Stimulated activated CD8-positive, alpha-beta memory T cell treated with anti-CD3 and anti-CD28 coated beads, Interleukin-7, amount 100 ng/mL, for 48 hours (primary cell): ENCODE results near the gene ATP2A1.

Experiments used
- DNase-seq, 2 donors: peaks; one replicate each; pipeline ENCODE4 v3.0.0-alpha.2; 2020; ENCODE audit warnings: low read depth in 1 of 2; ENCODE audit errors: extremely low read depth in 1 of 2

ATP2A1 gene

DNA sequence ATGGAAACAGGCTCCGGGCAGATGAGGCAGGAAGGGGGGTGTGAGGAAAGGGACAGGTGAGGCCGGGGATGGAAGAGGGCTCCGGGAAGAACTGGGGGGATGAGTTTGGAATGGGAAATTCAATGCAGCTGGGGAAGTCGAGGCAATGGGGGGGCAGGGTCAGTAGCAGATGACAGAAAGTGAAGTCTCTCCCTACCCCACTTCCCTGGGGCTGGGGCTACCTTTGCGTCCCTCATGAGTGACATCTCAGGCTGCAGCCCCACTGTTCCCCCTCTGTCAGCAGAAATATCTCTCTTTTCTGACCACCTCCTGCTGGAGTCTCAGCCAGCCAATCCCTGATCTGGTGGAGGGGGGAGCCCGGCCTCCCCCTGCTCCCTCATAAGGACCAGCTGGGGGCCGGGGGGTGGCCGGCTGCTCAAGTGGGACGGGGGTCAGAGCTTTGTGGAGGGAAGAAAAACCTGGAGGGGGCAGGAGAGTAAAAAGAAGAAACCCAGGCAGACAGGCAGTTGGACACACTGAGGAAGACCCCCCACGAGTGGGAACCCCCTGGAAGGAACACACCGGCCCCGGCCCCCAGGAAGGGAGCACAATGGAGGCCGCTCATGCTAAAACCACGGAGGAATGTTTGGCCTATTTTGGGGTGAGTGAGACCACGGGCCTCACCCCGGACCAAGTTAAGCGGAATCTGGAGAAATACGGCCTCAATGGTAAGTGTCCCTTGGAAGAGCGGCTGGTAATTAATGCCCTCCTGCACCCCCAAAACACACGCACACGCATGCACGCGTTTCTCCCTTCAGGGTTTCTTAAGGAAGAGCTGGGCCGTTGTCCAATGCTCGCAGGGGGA lies at the start of gene ATP2A1:
TSS of gene ATP2A1 (plus strand) at position 406 of the 844 bp plus-strand sequence. CDS start at position 590, 184 bp downstream.
- DNase-seq = no peak

DNA sequence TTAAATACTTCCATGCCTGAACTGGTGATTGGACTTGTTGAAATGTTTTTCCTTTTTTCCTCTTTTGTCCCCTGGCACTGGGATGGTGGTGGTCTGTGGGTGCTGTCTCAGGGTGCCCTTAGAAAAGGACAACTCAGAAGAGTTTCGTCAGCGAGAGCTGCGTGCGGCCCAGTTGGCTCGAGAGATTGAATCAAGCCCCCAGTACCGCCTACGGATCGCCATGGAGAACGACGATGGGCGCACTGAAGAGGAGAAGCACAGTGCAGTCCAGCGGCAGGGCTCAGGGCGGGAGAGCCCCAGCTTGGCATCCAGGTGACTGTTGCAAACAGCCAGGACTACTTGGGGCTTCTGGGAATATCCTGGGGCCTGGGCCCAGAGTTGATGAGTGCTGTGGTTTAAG lies 48.5 kb upstream of the ATP2A1 start:
- no peak for DNase-seq

DNA sequence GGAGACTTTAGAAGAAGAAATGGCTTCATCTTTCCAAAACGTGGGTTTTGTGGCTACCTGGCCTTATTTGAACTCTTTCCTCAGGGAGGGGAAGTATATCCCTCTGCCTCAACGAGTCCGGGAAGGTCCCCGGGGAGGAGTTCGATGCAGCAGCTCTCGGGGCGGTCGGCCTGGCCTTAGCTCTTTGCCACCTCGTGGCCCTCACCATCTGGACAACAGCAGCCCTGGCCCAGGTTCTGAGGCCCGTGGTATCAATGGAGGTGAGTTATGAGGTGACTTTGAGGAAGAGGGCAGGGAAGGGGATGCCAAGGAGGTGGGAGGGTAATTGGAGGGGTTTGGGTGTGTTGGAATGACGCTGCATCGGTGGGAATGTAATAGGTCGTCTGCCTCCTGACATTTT lies 47.8 kb upstream of the ATP2A1 start:
- DNase-seq = no peak

DNA sequence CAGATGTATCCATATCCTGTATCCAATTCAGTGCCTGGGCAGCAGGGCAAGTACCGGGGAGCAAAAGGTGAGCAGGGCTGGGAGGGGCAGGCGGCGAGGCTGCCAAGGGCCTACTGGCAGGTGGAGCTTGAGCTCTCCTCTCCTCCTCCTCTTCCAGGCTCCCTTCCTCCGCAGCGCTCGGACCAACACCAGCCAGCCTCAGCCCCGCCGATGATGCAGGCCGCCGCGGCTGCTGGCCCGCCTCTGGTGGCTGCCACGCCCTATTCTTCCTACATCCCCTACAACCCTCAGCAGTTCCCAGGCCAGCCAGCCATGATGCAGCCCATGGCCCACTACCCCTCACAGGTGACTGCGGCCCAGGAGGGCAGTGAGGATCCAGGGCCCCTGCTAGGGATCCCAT lies 43.9 kb upstream of the ATP2A1 start:
- no peak for DNase-seq

DNA sequence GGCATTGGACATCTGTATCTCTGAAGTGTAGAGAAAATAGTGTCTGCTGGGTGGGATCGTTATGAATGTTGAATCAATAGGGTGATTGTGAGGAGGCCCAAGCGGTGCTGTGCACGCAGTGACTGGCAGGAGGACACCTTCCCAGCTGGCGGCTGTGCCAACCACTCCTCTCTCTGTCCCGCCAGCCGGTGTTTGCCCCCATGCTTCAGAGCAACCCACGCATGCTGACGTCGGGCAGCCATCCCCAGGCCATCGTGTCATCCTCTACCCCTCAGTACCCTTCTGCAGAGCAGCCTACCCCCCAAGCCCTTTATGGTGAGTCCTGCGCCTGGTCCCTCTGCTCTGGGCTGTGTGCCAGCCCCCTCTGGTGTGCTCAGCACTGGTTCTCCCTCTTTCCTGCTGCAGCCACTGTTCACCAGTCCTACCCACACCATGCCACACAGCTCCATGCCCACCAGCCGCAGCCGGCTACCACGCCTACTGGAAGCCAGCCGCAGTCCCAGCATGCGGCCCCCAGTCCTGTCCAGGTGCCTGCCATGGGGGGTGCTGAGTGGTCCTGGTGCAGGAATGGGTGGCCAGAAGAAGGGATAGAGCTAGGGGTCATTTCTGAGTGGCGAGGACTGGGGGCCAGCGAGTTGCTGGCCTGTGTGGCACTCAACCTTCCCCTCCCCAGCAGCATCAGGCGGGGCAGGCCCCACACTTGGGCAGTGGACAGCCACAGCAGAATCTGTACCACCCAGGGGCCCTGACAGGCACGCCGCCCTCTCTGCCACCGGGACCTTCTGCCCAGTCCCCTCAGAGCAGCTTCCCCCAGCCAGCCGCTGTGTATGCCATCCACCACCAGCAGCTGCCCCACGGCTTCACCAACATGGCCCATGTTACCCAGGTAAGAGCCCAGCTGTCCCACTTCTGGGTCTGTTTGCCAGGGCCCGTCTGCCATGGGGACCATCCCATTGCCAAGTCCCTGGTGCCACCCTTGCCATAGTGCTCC lies 43.1 kb upstream of the ATP2A1 start:
- no peak for DNase-seq

DNA sequence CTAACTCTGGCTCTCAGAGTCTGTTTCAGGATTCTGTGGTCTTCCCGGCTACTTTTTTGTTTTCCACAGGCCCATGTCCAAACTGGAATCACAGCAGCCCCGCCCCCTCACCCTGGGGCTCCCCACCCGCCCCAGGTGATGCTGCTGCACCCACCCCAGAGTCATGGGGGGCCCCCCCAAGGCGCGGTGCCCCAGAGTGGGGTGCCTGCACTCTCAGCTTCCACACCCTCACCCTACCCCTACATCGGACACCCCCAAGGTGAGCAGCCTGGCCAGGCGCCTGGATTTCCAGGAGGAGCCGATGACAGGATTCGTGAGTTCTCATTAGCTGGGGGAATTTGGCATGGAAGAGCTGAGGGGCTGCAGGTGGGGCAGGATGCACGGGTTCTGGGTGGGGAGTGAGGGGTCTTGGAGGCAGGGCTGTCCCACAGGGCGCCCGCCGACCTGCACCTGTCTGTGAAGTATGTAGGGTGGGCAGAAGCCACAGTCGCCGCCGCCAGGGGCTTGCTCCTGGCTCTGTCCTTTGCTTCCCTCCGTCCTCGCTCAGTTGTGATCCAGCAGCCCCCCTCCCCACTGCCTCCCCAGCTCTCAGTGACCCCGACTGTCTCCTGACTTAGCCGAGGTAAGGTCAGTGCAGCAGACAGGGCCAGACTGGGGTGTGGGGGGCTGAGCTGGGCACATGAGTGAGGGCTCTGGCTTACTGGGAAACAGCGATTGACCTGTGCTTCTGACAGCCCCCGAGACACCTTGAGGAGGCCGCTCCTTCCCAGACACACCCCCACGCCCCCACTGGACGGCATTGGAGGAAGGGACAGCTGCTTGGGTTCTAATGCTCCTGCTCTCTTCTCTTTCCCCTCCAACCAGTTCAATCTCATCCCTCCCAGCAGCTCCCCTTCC lies 42.2 kb upstream of the ATP2A1 start:
- no peak for DNase-seq

DNA sequence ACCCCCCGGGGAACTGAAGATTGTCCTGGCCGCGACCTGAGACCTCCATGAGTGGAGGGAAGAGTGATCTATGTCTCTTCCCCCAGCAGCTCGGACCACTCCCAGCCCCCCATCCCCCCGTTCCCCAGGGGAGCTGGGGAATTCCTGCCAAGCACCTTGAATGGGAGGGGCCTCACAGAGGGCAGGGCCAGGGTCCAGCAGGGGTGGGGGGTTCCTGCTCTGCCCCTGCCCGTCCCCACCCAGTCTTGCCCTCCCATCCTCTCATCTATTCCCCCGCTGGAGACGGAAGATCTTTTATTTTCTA lies 41.6 kb upstream of the ATP2A1 start:
- DNase-seq = no peak

DNA sequence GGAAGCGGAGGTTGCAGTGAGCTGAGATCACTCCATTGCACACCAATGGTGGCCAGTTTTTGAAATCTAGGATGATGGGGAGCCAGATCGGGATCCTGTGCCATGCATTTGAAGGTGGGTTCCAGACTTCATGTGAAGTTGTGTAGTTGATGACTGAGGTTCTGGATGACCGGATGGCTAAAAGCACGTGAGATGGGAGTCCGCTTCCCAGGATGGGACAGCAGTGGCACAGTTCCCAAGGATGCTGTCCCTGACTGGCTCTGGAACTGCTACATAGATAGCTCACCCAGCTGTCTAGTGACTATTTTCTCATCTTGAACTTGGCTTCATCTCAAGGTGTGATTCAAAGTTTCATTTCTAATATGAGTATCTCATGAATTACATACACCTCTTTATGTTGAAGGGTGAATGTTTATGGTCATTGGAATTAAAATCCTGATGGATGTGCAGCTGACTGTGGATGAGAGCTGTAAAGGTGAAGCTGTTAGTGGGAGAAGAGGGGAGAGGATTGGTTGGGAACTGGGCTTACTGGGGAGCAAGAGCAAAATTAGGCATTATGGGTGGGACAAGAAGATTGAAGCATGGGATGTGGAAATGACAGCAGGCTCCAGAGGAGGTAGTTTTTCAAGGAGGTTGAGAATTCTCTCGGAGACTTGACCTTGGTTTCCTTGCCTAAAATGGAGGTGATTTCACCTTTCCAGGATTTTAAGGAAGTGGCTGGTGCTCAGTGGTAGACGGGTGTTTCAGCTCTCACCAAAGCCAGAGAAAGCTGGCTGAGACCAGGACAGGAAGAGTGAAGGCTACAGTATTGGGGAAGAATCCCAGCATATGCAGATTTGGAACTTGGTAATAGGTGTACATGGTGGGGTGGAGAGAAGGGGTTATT lies 40.4 kb upstream of the ATP2A1 start:
- no peak for DNase-seq

DNA sequence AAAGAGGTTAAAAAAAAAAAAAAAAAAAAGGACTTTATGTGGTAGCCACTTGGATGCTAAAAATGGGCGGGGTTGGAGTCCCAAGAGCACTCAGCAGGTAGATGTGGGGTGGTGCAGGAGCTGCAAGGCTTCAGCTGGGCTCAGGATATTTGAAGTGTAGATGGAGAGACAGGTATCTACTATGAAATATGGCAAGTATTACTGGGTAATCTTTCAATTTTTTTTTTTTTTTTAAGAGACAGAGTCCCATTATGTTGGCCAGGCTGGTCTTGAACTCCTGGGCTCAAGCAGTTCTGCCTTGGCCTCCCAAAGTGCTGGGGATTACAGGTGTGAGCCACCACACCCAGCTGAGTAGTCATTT lies 39.8 kb upstream of the ATP2A1 start:
- DNase-seq = no peak

DNA sequence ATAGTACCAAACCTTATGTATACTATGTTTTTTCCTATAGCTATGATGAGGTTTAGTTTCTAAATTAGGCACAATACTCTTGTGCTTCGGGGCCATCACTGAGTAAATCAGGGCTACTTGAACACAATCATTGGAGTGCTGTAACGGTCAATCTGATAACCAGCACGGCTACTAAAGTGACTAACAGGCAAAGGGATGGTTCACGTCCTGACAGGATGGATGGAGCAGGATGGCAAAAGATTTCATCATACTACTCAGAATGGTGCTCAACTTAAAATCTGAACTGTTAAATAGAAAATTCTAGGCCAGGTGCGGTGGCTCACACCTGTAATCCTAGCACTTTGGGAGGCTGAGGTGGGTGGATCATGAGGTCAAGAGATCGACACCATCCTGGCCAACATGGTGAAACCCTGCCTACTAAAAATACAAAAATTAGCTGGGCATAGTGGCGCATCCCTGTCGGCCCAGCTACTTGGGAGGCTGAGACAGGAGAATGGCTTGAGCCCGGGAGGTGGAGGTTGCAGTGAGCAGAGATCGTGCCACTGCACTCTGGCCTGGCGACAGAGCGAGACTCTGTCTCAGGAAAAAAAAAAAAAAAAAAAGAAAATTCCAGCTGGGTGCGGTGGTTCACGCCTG lies 39.2 kb upstream of the ATP2A1 start:
- no peak for DNase-seq

DNA sequence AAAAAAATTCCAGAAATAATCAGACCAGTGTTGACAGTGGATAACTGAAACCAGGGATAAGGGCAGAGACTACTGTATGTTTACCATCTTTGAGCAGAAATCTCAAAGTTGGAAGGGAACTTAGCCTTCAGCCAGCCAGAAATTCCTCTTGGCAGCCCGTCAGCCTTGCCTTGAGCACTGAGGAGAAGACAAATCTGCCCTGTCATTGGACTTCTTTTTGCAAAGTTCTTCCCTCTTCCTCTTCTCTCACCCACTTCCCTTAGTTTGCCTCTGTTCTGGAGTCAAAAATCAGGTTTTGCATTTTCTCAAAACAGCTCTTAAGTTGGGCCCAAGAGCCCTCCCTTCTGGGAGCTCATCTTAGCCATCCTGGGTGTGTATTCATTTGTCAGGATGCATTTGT lies 38.4 kb upstream of the ATP2A1 start:
- no peak for DNase-seq

DNA sequence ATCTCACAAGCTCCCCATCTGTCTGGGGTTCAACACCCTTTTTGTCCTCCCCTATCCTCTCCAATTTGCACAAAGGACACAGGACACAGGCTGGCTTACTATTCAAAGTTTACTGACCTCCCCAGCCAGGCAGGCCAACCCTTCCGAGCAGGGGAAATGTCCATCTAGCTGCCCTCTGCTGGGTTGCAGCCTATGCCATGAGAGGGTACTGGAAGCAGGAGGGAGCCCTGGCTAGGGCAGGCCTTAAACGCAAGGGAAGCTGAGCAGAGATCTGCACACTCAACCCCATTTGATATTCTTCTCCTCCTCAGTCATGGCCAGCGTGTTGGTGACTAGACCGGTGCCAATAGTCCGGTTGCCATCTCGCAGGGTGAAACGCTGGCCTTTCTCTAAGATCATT lies 35.6 kb upstream of the ATP2A1 start:
- no peak for DNase-seq

DNA sequence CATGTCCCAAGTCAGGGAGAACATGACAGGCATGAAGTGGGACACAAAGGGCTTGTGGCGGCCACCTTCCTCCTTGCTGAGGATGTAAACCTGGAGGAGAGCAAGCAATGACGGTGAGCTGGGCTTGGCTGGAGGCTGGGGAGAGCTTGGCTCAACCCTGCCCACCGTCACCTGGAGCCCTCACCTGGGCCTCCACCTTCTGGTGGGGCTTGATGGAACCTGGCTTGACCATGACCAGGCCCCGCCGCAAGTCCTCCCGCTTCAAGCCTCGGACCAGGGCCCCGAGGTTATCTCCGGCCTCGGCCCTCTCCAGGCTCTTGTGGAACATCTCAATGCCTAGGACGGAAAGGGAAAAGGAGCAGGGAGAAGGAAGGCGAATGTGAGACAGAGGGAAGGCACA lies 34.5 kb upstream of the ATP2A1 start:
- no peak for DNase-seq

DNA sequence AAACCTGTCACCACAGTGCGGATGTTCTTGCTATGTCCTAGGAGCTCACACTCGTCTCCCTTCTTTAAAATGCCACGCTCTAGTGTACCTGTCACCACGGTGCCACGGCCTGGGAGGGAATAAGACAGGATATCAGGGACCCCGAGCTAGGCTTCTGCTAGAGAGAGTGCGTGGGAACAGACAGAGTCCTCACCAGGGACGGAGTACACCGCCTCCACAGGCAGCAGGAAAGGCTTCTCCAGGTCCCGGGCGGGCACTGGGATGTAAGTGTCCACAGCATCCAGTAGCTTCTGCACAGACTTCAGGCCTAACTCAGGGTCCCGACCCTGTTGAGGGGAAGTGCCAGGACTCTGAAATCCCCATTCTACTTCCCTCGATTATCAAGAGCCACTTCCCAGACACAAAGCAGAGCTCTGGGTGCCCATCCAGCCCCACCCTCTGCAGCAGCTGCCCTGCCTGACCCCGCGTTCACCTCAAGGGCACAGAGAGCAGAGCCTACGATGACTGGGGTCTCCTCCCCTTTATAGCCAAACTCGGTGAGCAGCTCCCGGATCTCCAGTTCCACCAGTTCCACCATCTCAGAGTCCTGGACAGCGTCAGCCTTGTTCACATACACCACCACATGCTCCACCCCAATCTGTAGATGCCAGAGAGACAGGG lies 33.9 kb upstream of the ATP2A1 start:
- no peak for DNase-seq

DNA sequence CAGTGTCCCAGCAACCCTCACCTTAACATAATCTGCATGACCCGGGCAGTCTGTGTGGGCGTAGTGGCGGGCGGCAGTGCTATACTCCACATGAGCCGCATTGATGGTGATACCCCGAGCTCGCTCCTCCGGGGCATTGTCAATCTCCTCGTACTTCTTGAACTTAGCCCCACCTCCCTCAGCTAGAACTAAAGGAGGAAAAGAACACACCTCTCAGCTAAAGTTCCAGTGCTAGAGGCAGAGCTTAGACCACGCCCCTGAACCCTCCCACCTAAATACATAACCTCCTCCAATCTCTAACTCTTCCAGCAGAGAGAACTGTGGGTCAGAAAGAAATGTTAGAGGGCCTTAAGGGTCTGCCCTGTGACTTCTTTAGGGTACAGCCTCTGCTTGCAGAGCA lies 33.0 kb upstream of the ATP2A1 start:
- no peak for DNase-seq

DNA sequence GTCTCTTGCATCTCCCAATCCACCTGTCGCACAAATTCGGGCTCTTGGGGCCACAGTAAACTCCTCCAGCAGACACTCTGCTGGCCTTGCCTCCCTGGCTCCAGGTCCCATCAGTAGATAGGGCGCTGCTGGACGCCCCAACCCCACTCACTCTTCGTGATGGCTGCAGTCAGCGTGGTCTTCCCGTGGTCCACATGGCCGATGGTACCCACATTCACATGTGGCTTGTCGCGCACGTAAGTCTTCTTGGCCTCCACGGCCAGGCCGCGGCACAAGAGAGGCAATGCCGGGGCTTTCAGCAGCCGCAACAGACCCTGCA lies 32.6 kb upstream of the ATP2A1 start:
- no peak for DNase-seq

DNA sequence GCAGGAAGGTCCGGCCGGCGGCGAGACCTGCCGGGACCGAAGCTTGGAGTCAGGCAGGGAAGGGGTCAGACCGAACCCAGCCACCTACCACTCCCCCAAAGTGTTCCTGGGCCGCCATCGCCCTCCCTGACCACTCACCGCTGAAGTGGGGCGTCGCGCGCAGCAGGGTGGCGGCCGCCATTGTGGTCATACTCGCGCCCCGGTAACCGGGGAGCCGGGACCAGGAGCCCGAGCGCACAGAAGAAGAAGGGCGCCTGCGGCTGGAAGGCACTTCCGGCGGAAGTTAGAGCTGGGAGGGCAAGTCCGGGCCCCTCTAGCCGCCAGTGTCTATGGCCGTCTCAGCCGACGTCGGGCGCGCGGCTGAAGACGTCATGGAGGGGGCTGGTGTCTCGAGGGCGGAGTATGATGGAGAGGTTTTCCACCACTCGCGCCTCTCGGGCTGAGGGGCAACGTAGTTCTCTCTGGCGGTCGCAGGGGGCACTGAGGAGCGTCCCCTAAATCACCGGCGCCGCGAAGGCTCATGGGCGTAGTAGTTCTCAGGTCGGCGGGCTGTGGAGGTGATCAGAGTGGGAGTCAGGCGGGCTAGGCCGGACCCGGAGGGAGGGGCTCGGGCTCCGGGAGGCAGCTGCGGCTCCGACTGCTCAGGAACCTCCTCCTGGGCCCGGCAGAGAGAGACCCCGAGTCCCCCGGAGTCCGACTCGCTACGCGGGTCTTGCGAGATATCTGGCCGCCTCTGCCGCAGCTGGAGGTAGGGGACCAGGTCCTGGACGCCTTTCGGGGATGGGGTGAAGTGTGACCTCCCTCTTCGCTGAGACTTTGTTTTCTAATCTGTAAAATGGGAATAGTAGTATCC lies 32.0 kb upstream of the ATP2A1 start, which contains the start of gene TUFM:
TSS of gene TUFM (minus strand) at position 269 of the 853 bp plus-strand sequence. CDS start at position 190, 79 bp downstream.
- DNase-seq = peak; percentile 94 to 97

DNA sequence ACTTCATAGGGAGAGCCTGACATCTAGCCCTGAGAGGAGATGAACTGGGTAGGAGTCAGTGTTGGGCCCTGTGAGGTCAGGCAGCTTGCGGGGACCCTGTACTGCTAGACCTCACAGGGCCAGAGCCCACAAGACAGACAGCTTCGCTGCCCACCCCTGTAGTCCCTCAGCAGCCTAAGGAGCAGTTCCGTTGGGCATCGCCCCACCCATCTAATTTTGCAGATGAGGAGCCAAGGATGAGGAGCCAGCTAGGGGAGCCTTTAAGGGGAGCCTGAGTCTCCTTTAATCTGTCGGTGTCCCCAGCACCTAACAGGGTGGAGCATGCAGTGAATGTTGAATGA lies 31.4 kb upstream of the ATP2A1 start:
- DNase-seq = no peak
